ENCODE measurements around the gene UBAP2L. TPM values are rescaled to one million over a fixed set of nuclear protein-coding genes. Genes with fewer than 3 reads are reported as not detected.

Gene UBAP2L
- total RNA-seq, 2 donors from 2014 or later, result 198 to 224 TPM

DNA sequence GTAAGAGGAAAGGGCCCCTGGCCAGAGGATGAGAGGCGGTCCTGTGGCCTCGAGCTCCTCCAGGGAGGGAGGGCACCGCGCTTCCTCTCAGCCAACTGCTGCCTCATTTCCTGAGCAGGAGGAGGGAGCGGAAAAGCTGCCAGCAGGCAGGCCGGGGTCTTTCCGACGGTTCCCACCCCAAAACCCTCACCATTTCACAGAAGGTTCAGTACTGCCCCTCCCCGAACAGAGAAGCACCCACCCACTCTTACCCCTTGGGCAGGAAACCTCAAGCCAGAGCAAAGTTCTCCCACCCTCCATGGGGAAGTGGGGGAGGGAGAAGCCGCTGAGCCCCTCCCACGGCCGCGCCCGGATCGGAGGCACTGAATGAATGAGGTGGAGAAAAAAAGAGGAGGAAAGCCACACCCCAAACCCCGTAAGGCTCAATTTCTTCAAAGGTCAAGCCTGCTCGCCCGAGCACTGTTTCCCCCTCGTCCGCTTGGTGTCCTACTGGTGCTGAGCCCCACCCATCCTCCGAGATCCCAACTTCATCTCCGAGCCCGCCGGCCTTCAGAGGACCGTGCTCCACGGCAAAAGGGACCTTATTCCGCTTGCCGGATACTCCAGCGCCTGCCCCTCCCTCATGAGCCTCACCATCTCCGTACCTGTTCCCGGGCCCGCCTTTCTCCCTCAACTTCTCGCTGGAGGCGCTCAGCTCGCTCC lies 38.3 kb upstream of the UBAP2L start:
- H3K4me1 Mint-ChIP-seq, result peaks cover 67% of the 10 kb centered on the region

DNA sequence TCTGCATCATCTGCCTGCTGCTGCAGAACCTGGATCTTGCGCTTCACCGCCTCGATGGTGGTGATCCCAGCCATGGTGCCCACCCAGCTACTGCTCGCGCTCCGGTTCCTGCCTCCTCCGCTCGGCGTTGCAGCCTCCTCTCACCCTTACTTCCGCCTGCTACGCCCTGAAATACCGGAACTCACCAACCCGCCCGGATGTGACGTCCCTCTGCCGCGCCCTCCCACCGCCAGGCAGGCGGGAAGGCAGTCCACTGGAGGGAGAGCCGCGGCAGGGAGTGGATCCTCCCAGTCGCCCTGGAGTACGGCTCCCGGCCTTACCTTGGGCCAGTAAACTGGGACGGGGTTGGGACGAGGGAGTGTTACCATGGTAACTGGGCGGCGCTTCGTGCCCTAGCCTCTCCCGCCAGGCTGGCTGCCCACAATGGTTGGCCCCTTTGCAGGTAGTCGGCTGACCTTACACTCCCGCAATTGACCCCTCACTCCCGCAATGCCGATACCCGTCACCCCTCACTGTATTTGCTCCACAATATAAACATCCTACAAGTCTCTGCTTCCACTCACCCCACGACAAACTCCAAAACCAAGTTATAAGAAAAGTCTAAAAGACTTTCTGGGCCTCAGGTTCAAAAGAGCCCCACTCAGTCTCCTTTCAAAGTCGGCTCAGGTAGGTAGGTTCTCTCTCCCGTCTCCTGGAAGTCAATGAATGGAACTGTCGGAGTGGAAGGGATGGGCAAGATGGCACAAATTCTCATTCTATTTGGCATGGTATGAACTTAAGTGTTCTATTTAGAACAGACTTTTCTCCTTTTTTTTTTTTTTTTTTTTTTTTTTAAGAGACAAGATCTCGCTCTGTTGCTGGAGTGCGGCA lies 37.5 kb upstream of the UBAP2L start:
- H3K9me3 Mint-ChIP-seq, result no peaks in the 10 kb centered on the region
- H3K4me3 Mint-ChIP-seq, result peak overlapping the region; percentile 97
- H3K36me3 Mint-ChIP-seq (ENCODE audit: low read depth), result peaks cover 17% of the 10 kb centered on the region
- TF ChIP-seq, protein P1, sequence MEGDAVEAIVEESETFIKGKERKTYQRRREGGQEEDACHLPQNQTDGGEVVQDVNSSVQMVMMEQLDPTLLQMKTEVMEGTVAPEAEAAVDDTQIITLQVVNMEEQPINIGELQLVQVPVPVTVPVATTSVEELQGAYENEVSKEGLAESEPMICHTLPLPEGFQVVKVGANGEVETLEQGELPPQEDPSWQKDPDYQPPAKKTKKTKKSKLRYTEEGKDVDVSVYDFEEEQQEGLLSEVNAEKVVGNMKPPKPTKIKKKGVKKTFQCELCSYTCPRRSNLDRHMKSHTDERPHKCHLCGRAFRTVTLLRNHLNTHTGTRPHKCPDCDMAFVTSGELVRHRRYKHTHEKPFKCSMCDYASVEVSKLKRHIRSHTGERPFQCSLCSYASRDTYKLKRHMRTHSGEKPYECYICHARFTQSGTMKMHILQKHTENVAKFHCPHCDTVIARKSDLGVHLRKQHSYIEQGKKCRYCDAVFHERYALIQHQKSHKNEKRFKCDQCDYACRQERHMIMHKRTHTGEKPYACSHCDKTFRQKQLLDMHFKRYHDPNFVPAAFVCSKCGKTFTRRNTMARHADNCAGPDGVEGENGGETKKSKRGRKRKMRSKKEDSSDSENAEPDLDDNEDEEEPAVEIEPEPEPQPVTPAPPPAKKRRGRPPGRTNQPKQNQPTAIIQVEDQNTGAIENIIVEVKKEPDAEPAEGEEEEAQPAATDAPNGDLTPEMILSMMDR (conservative IDR thresholded peaks at IDR 0.05), result no peak
- H3K4me3 ChIP-seq (ENCODE audit: low read length), result peak overlapping the region; percentile 97
- H3K27me3 Mint-ChIP-seq (ENCODE audit: insufficient read depth), result no peaks in the 10 kb centered on the region
- H3K4me1 Mint-ChIP-seq, result peaks cover 62% of the 10 kb centered on the region
- H3K27me3 ChIP-seq (ENCODE audit: control insufficient read depth, insufficient read depth, low read length, poor library complexity, severe bottlenecking), result no peaks in the 10 kb centered on the region
- 1 to 7% methylated on average over 19 to 41 of the region's 41 CpGs for WGBS, 2 experiments (ENCODE audit: insufficient coverage in 1 of 2, insufficient read length in 1 of 2)
- H3K27ac Mint-ChIP-seq, result peak overlapping the region; percentile 97
- peaks cover 12% of the 10 kb centered on the region for H3K4me1 ChIP-seq (ENCODE audit: control insufficient read depth, insufficient read depth, low read length)
- peak; percentile 100 for DNase-seq
- peak overlapping the region; percentile 69 for H3K9ac ChIP-seq (ENCODE audit: extremely low read depth, low read length, poor library complexity, severe bottlenecking)
- H3K9me3 ChIP-seq (ENCODE audit: control insufficient read depth, low read length), result no peaks in the 10 kb centered on the region
- peaks cover 7% of the 10 kb centered on the region for H3K36me3 ChIP-seq (ENCODE audit: control insufficient read depth, insufficient read depth, low read length)
- H3K27ac ChIP-seq (ENCODE audit: low read depth, low read length), result peak overlapping the region; percentile 71

More for the DNA sequence above, 38.3 kb upstream of the UBAP2L start:
- Mint-ChIP-seq H3K4me3 (peak overlapping the region; percentile 97), H3K27me3 (ENCODE audit: insufficient read depth) (no peaks in the 10 kb centered on the region), H3K36me3 (ENCODE audit: low read depth) (peaks cover 21% of the 10 kb centered on the region), H3K9me3 (no peaks in the 10 kb centered on the region), H3K27ac (peak overlapping the region; percentile 97)
- peak; percentile 83 for DNase-seq
- 0% methylated on average over 8 to 35 of the region's 35 CpGs for WGBS, 2 experiments (ENCODE audit: insufficient coverage in 1 of 2, insufficient read length in 1 of 2)
- Histone ChIP-seq H3K9ac (ENCODE audit: extremely low read depth, low read length, poor library complexity, severe bottlenecking) (peak overlapping the region; percentile 69), H3K9me3 (ENCODE audit: control insufficient read depth, low read length) (no peaks in the 10 kb centered on the region), H3K4me3 (ENCODE audit: low read length) (peak overlapping the region; percentile 97), H3K27ac (ENCODE audit: low read depth, low read length) (peak overlapping the region; percentile 32), H3K36me3 (ENCODE audit: control insufficient read depth, insufficient read depth, low read length) (peaks cover 15% of the 10 kb centered on the region), H3K4me1 (ENCODE audit: control insufficient read depth, insufficient read depth, low read length) (peaks cover 17% of the 10 kb centered on the region), H3K27me3 (ENCODE audit: control insufficient read depth, insufficient read depth, low read length, poor library complexity, severe bottlenecking) (no peaks in the 10 kb centered on the region)
- TF ChIP-seq, protein P1 (conservative IDR thresholded peaks at IDR 0.05), result peak; percentile 18

DNA sequence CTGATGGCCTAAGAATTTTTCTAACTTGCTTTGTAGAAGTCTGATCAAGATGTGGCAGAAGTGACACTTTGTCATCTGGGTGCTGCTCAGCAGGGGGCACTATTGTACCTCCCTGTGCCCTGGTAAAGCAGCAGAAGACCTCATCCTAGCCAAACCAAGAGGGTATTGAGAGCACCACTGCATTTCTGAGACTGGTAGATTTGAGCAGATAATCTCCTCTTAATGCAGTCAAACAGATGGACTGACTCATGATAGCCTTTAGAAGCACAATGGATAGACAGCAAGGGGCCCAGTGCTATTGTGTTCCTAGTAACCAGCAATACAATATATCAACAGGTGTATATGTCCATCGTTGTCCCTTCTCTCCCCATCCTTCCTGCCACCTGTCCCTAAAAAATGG lies 34.6 kb upstream of the UBAP2L start:
- Mint-ChIP-seq H3K27me3 (ENCODE audit: insufficient read depth) (peaks cover 3% of the 10 kb centered on the region), H3K36me3 (ENCODE audit: low read depth) (peaks cover 5% of the 10 kb centered on the region), H3K4me3 (no peak overlapping the region), H3K4me1 (peaks cover 35% of the 10 kb centered on the region), H3K27ac (peak overlapping the region; percentile 26), H3K9me3 (no peaks in the 10 kb centered on the region)
- 78 to 82% methylated on average over 1 of the region's 1 CpG for WGBS, 2 experiments (ENCODE audit: insufficient coverage in 1 of 2, insufficient read length in 1 of 2)
- H3K4me1 ChIP-seq (ENCODE audit: control insufficient read depth, insufficient read depth, low read length), result peaks cover 12% of the 10 kb centered on the region
- H3K27me3 ChIP-seq (ENCODE audit: control insufficient read depth, insufficient read depth, low read length, poor library complexity, severe bottlenecking), result no peaks in the 10 kb centered on the region
- DNase-seq, result peak; percentile 87
- H3K4me3 ChIP-seq (ENCODE audit: low read length), result peak overlapping the region; percentile 44
- H3K9me3 ChIP-seq (ENCODE audit: control insufficient read depth, low read length), result no peaks in the 10 kb centered on the region
- H3K36me3 ChIP-seq (ENCODE audit: control insufficient read depth, insufficient read depth, low read length), result no peaks in the 10 kb centered on the region
- TF ChIP-seq, protein P1 (conservative IDR thresholded peaks at IDR 0.05), result peak; percentile 77
- no peak overlapping the region for H3K9ac ChIP-seq (ENCODE audit: extremely low read depth, low read length, poor library complexity, severe bottlenecking)
- H3K27ac ChIP-seq (ENCODE audit: low read depth, low read length), result no peak overlapping the region

All from endodermal cell (in vitro differentiated cells).